Mesenchymal stem cell (in vitro differentiated cells and primary cell): ENCODE measurements around the gene FAT4.

Source experiments
- DNase-seq: peaks from one replicate; pipeline ENCODE4 v3.0.0-alpha.2; 2013
- H2AFZ ChIP-seq: one replicate; pipeline ENCODE4 v1.6.1; 2013; ENCODE audit warnings: low read depth, mild to moderate bottlenecking, control low read depth, inconsistent platforms, low read length, moderate library complexity
- H2AK5ac ChIP-seq: 2 replicates; pipeline ENCODE4 v1.6.1; 2013; ENCODE audit warnings: low read length, moderate library complexity, mild to moderate bottlenecking, inconsistent platforms; ENCODE audit not compliant: severe bottlenecking
- H2BK120ac ChIP-seq: one replicate; pipeline ENCODE4 v1.6.1; 2013; ENCODE audit warnings: low read depth, mild to moderate bottlenecking, inconsistent platforms, low read length, moderate library complexity
- H2BK12ac ChIP-seq, 2 experiments: one replicate each; pipeline ENCODE4 v1.6.1; 2013; ENCODE audit warnings: inconsistent platforms in 2 of 2, low read length in 2 of 2, mild to moderate bottlenecking in 2 of 2, moderate library complexity in 2 of 2, control low read depth in 1 of 2
- H2BK15ac ChIP-seq: one replicate; pipeline ENCODE4 v1.6.1; 2013; ENCODE audit warnings: mild to moderate bottlenecking, low read depth, inconsistent platforms; ENCODE audit not compliant: poor library complexity, severe bottlenecking
- H2BK5ac ChIP-seq: 2 replicates; pipeline ENCODE4 v1.6.1; 2013; ENCODE audit warnings: low read depth, mild to moderate bottlenecking, low read length, control low read depth, inconsistent platforms; ENCODE audit not compliant: poor library complexity, severe bottlenecking
- H3K14ac ChIP-seq, 2 experiments: one replicate each; pipeline ENCODE4 v1.6.1; 2013; ENCODE audit warnings: inconsistent platforms in 2 of 2, low read length in 2 of 2, control low read depth in 1 of 2, mild to moderate bottlenecking in 1 of 2, moderate library complexity in 1 of 2
- H3K18ac ChIP-seq, 2 experiments: one replicate each; pipeline ENCODE4 v1.6.1; 2013; ENCODE audit warnings: inconsistent platforms in 2 of 2, low read length in 2 of 2, control low read depth in 1 of 2, low read depth in 1 of 2, mild to moderate bottlenecking in 1 of 2
- H3K23ac ChIP-seq, 2 experiments: one replicate each; pipeline ENCODE4 v1.6.1; 2013; ENCODE audit warnings: inconsistent platforms in 2 of 2, low read length in 2 of 2, mild to moderate bottlenecking in 2 of 2, moderate library complexity in 2 of 2, control low read depth in 1 of 2
- H3K27ac ChIP-seq: 2 replicates; pipeline ENCODE4 v1.5.1; 2013; ENCODE audit warnings: mild to moderate bottlenecking, moderate library complexity, low read length, control low read depth, inconsistent platforms; ENCODE audit not compliant: poor library complexity, severe bottlenecking
- H3K27me3 ChIP-seq, 2 experiments: 2 replicates each; pipeline versions ENCODE4 v1.6.1 to v1.7.0; 2013; ENCODE audit warnings: low read length in 2 of 2, mild to moderate bottlenecking in 2 of 2, moderate library complexity in 2 of 2, control low read depth in 1 of 2, inconsistent platforms in 1 of 2; ENCODE audit not compliant: control insufficient read depth in 1 of 2, insufficient read depth in 1 of 2
- H3K36me3 ChIP-seq, 2 experiments: 2 replicates each; pipeline versions ENCODE4 v1.6.1 to v1.7.0; 2013; ENCODE audit warnings: low read length in 2 of 2, control low read depth in 1 of 2, inconsistent platforms in 1 of 2, low read depth in 1 of 2, mild to moderate bottlenecking in 1 of 2; ENCODE audit not compliant: insufficient read depth in 2 of 2, control insufficient read depth in 1 of 2
- H3K4ac ChIP-seq, 2 experiments: one replicate each; pipeline ENCODE4 v1.6.1; 2013; ENCODE audit warnings: inconsistent platforms in 2 of 2, low read length in 2 of 2, mild to moderate bottlenecking in 2 of 2, moderate library complexity in 2 of 2, control low read depth in 1 of 2, low read depth in 1 of 2
- H3K4me1 ChIP-seq: 2 replicates; pipeline ENCODE4 v1.6.1; 2013; ENCODE audit warnings: low read depth, low read length, control low read depth; ENCODE audit not compliant: control insufficient read depth, insufficient read depth
- H3K4me2 ChIP-seq: 2 replicates; pipeline ENCODE4 v1.6.1; 2013; ENCODE audit warnings: low read length, mild to moderate bottlenecking, inconsistent platforms; ENCODE audit not compliant: poor library complexity, severe bottlenecking
- H3K4me3 ChIP-seq, 2 experiments: 2 replicates each; pipeline versions ENCODE4 v1.5.1 to v1.7.0; 2013; ENCODE audit warnings: low read length in 2 of 2, mild to moderate bottlenecking in 2 of 2, control low read depth in 1 of 2, low read depth in 1 of 2; ENCODE audit not compliant: insufficient read depth in 1 of 2
- H3K79me1 ChIP-seq: replicated peaks from 2 replicates; pipeline ENCODE4 v1.6.1; 2013; ENCODE audit warnings: mild to moderate bottlenecking, control low read depth, low read length, inconsistent platforms; ENCODE audit not compliant: poor library complexity, severe bottlenecking
- H3K9ac ChIP-seq: 2 replicates; pipeline ENCODE4 v1.7.0; 2013; ENCODE audit warnings: mild to moderate bottlenecking, low read length, moderate library complexity
- H3K9me3 ChIP-seq: 2 replicates; pipeline ENCODE4 v1.7.0; 2013; ENCODE audit warnings: mild to moderate bottlenecking, low read length; ENCODE audit not compliant: control insufficient read depth
- H4K8ac ChIP-seq: one replicate; pipeline ENCODE4 v1.6.1; 2013; ENCODE audit warnings: inconsistent platforms, mild to moderate bottlenecking, low read length, moderate library complexity
- H4K91ac ChIP-seq: one replicate; pipeline ENCODE4 v1.6.1; 2013; ENCODE audit warnings: mild to moderate bottlenecking, low read length, inconsistent platforms
- WGBS: methylation state at CpG from one replicate; pipeline ENCODE4 v1.1.7; 2013; ENCODE audit warnings: mixed read lengths; 5-methylcytosine and 5-hydroxymethylcytosine counted together

FAT4 gene

DNA sequence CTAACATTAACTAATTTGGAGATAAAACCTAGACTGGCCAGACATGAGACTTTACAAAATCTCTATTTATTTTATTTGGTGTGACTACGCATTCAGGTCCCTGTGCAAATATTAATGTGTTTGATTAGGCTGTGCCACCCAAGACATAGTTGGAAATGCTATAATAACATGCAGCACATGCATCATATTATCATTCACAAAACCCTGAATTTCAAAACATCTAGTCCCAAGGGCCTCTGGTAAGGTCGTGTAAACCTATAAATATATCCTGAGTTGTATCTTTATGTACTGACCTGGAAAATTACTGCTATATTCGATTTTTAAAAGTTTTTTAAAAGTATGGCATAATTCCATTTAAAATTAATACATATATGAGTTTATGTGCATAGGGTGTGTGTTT, 47.1 kb upstream of the FAT4 start:
- Histone ChIP-seq H3K4me3 (no peak overlapping the region), H3K79me1 (no peaks in the 10 kb centered on the region), H3K27me3 (no peaks in the 10 kb centered on the region), H3K4ac (no peak overlapping the region), H3K36me3 (no peaks in the 10 kb centered on the region), H3K27ac (no peak overlapping the region), H2BK12ac (no peak overlapping the region), H2BK15ac (no peak overlapping the region), H2AK5ac (no peak overlapping the region), H3K9ac (no peak overlapping the region), H2BK5ac (no peak overlapping the region), H3K14ac (no peak overlapping the region), H3K23ac (no peak overlapping the region), H4K8ac (no peak overlapping the region), H3K4me1 (no peaks in the 10 kb centered on the region), H3K9me3 (no peaks in the 10 kb centered on the region), H2AFZ (no peak overlapping the region), H3K18ac (no peak overlapping the region), H4K91ac (no peak overlapping the region), H3K4me2 (no peak overlapping the region), H2BK120ac (no peak overlapping the region)
- no peak for DNase-seq
- WGBS, result no CpG with 5 or more reads among the region's 3 CpGs

DNA sequence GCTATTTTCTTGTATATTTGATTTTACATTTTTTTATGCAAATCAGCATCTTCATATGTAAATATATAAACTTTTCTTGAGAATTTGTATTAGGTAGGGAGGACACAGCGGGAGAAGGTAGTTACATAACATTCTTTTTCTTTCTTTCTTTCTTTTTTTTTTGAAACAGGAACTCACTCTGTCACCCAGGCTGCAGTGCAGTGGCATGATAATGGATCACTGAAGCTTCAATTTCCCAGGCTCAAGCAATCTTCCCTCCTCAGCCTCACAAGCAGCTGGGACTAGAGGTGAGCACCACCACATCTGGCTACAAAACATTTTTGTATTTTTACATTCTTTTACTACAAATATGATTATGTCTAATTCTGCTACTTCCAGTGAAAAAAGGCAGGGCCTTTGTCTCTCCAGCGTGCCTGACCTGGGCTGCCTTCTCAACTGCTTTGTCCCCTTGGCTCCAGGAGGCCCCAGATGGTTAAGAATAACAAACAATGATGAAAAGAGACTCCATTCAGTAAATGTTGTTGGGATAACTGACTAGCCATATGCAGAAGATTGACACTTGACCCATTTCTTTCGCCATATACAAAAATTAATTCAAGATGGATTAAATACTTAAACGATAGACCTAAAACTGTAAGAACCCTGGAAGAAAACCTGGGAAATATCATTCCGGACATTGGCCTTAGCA, 46.5 kb upstream of the FAT4 start:
- WGBS, result 61% methylated on average over 4 of the region's 5 CpGs
- H3K27ac ChIP-seq, result no peak overlapping the region

DNA sequence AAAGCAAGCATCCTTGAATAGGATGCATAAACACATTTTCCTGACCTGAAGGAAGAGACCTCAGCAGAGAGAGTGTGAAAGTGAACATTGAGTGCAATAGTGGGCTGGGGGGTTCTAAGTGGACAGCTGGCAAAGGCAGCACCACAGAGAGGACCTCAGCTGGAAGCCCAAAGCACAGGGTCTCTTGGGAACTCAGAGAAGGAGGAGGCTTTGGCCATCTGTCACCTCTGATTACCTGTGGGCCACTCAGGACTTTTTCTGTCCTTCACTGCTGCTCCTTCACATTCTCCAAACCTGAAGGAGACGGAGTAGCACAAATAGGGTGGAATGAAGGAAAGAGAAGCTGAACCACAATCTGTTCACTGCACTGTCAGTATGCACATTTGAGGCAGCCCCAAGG, 37.9 kb upstream of the FAT4 start:
- Histone ChIP-seq H2BK15ac (no peak overlapping the region), H3K27ac (no peak overlapping the region), H3K9me3 (no peaks in the 10 kb centered on the region), H3K36me3 (no peaks in the 10 kb centered on the region), H3K4me1 (no peaks in the 10 kb centered on the region), H2AK5ac (no peak overlapping the region), H3K27me3 (no peaks in the 10 kb centered on the region), H3K23ac (no peak overlapping the region), H3K79me1 (no peaks in the 10 kb centered on the region), H3K4me2 (no peak overlapping the region), H4K8ac (no peak overlapping the region), H3K9ac (no peak overlapping the region), H2BK12ac (no peak overlapping the region), H2BK5ac (no peak overlapping the region), H3K14ac (no peak overlapping the region), H2AFZ (no peak overlapping the region), H4K91ac (no peak overlapping the region), H3K4me3 (no peak overlapping the region), H3K4ac (no peak overlapping the region), H3K18ac (no peak overlapping the region), H2BK120ac (no peak overlapping the region)
- 100% methylated on average over 1 of the region's 1 CpG for WGBS
- no peak for DNase-seq

More for the DNA sequence above, 46.5 kb upstream of the FAT4 start:
- H3K23ac ChIP-seq, result no peak overlapping the region
- H2BK120ac ChIP-seq, result no peak overlapping the region
- H2AK5ac ChIP-seq, result no peak overlapping the region
- no peaks in the 10 kb centered on the region for H3K9me3 ChIP-seq
- no peaks in the 10 kb centered on the region for H3K79me1 ChIP-seq
- no peak overlapping the region for H2BK15ac ChIP-seq
- peak; percentile 22 for DNase-seq
- H3K4me2 ChIP-seq, result no peak overlapping the region
- no peaks in the 10 kb centered on the region for H3K4me1 ChIP-seq
- no peaks in the 10 kb centered on the region for H3K36me3 ChIP-seq
- no peak overlapping the region for H4K8ac ChIP-seq
- H2AFZ ChIP-seq, result no peak overlapping the region
- no peak overlapping the region for H2BK12ac ChIP-seq
- H3K9ac ChIP-seq, result no peak overlapping the region
- no peak overlapping the region for H2BK5ac ChIP-seq
- no peak overlapping the region for H3K18ac ChIP-seq
- no peak overlapping the region for H3K4ac ChIP-seq
- no peak overlapping the region for H4K91ac ChIP-seq
- H3K4me3 ChIP-seq, result no peak overlapping the region
- H3K27me3 ChIP-seq, result no peaks in the 10 kb centered on the region
- H3K14ac ChIP-seq, result no peak overlapping the region

DNA sequence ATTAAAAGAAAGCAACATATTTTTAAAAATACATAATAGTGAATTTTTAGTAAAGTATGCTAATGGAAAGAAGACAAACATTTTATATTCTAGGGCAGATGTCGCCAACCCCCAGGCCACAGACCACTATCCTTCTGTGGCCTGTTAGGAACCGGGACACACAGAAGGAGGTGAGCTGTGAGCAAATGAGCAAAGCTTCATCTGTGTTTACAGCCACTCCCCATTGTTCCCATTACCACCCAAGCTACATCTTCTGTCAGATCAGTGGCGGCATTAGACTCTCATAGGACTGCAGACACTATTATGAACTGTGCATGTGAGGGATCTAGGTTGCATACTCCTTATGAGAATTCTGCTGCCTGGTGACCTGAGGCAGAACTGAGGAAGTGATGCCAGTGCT, 37.0 kb upstream of the FAT4 start:
- no peak overlapping the region for H4K8ac ChIP-seq
- H3K4me2 ChIP-seq, result no peak overlapping the region
- H3K4ac ChIP-seq, result no peak overlapping the region
- no peak overlapping the region for H2AK5ac ChIP-seq
- no peak overlapping the region for H3K23ac ChIP-seq
- no peaks in the 10 kb centered on the region for H3K4me1 ChIP-seq
- no peak overlapping the region for H2BK5ac ChIP-seq
- no peak overlapping the region for H3K18ac ChIP-seq
- H2BK12ac ChIP-seq, result no peak overlapping the region
- no peaks in the 10 kb centered on the region for H3K79me1 ChIP-seq
- DNase-seq, result no peak
- H2BK120ac ChIP-seq, result no peak overlapping the region
- no peak overlapping the region for H3K9ac ChIP-seq
- H2BK15ac ChIP-seq, result no peak overlapping the region
- H4K91ac ChIP-seq, result no peak overlapping the region
- H3K4me3 ChIP-seq, result no peak overlapping the region
- H3K14ac ChIP-seq, result no peak overlapping the region
- no peaks in the 10 kb centered on the region for H3K27me3 ChIP-seq
- no peaks in the 10 kb centered on the region for H3K9me3 ChIP-seq
- WGBS, result 87% methylated on average over 3 of the region's 3 CpGs
- H2AFZ ChIP-seq, result no peak overlapping the region
- no peak overlapping the region for H3K27ac ChIP-seq
- H3K36me3 ChIP-seq, result no peaks in the 10 kb centered on the region
